Neural progenitor cell (in vitro differentiated cells): ENCODE results near the gene RPL26. TPM values are rescaled to one million over a fixed set of nuclear protein-coding genes. Genes with fewer than 3 reads are reported as not detected.

ENCODE experiments used
- DNase-seq: peaks from one replicate; pipeline ENCODE4 v3.0.0-alpha.2; 2016; ENCODE audit warnings: low spot score
- H2AFZ ChIP-seq: fragments of 200-600 bp; sonication (generic); replicated peaks from 2 replicates; pipeline ENCODE4 v1.6.1; 2016; ENCODE audit warnings: antibody characterized with exemption
- H3F3A ChIP-seq: fragments of 200-600 bp; sonication (generic); 2 replicates; pipeline ENCODE4 v1.6.1; 2016; ENCODE audit warnings: antibody characterized with exemption, low read depth
- H3K27ac ChIP-seq: fragments of 200-600 bp; sonication (generic); 2 replicates; pipeline ENCODE4 v1.5.1; 2016; ENCODE audit warnings: mild to moderate bottlenecking
- H3K27me3 ChIP-seq: fragments of 200-600 bp; sonication (generic); 2 replicates; pipeline ENCODE4 v1.6.1; 2016; ENCODE audit warnings: mild to moderate bottlenecking, moderate library complexity
- H3K36me3 ChIP-seq: fragments of 200-600 bp; sonication (generic); 2 replicates; pipeline ENCODE4 v1.5.1; 2016
- H3K4me1 ChIP-seq: fragments of 200-600 bp; sonication (generic); 2 replicates; pipeline ENCODE4 v1.6.1; 2016; ENCODE audit warnings: mixed run types
- H3K4me2 ChIP-seq: fragments of 200-600 bp; sonication (generic); 2 replicates; pipeline ENCODE4 v1.6.1; 2016
- H3K4me3 ChIP-seq: fragments of 200-600 bp; sonication (generic); 2 replicates; pipeline ENCODE4 v1.5.1; 2016
- H3K79me2 ChIP-seq: fragments of 200-600 bp; sonication (generic); 2 replicates; pipeline ENCODE4 v1.6.1; 2016; ENCODE audit warnings: low read depth
- H3K9ac ChIP-seq: fragments of 200-600 bp; sonication (generic); 2 replicates; pipeline ENCODE4 v1.6.1; 2016
- H3K9me3 ChIP-seq: fragments of 200-600 bp; sonication (generic); 2 replicates; pipeline ENCODE4 v1.5.1; 2016; ENCODE audit warnings: low read depth
- H4K20me1 ChIP-seq: fragments of 200-600 bp; sonication (generic); 2 replicates; pipeline ENCODE4 v1.6.1; 2016; ENCODE audit warnings: low read depth
- H3K27ac Mint-ChIP-seq: 3 replicates; pipeline ENCODE4 v1.8.0; 2021; ENCODE audit warnings: mixed read lengths
- H3K27me3 Mint-ChIP-seq: 2 replicates; pipeline ENCODE4 v1.8.0; 2022; ENCODE audit warnings: low read depth, mild to moderate bottlenecking, inconsistent platforms, moderate library complexity, mixed read lengths; ENCODE audit not compliant: insufficient read depth
- H3K36me3 Mint-ChIP-seq: 3 replicates; pipeline ENCODE4 v1.8.0; 2021; ENCODE audit warnings: mixed read lengths
- H3K4me1 Mint-ChIP-seq: 3 replicates; pipeline ENCODE4 v1.8.0; 2021; ENCODE audit warnings: mixed read lengths
- H3K4me3 Mint-ChIP-seq: 3 replicates; pipeline ENCODE4 v1.8.0; 2021; ENCODE audit warnings: mild to moderate bottlenecking, moderate library complexity, mixed read lengths
- H3K9me3 Mint-ChIP-seq: 3 replicates; pipeline ENCODE4 v1.8.0; 2020; ENCODE audit warnings: mixed read lengths
- CTCF ChIP-seq: fragments of 200-600 bp; sonication (generic); IDR thresholded peaks from 2 replicates; pipeline ENCODE4 v1.5.1; 2017; ENCODE audit warnings: antibody characterized with exemption, mild to moderate bottlenecking
- EZH2 ChIP-seq: fragments of 200-600 bp; sonication (generic); IDR thresholded peaks from 2 replicates; pipeline ENCODE4 v1.6.1; 2017; ENCODE audit warnings: antibody characterized with exemption, mild to moderate bottlenecking, moderate library complexity
- EZH2phosphoT487 ChIP-seq: fragments of 200-600 bp; sonication (generic); IDR thresholded peaks from 2 replicates; pipeline ENCODE4 v1.6.1; 2017; ENCODE audit warnings: antibody characterized with exemption
- total RNA-seq: library from RNA; depleted of rRNA; stranded (reverse); fragments of >200 nt; gene quantifications from 2 replicates; pipeline ENCODE4 v1.2.3, GENCODE V29; 2015; ENCODE audit warnings: low replicate concordance

The RPL26 gene
- total RNA-seq = 5,403 and 8,768 TPM in 2 replicates

GRCh38 chr17:8383143-8383822, at the start of gene RPL26:
Gene RPL26, minus strand, starts transcription at chr17:8383193. Its CDS starts 883 bp downstream, at chr17:8382310.
- Mint-ChIP-seq H3K9me3 (no peaks in the 10 kb centered on the region), H3K4me3 (peak within 1 kb of the TSS; percentile 100), H3K27ac (peak within 1 kb of the TSS; percentile 96), H3K27me3 (no peaks in the 10 kb centered on the region), H3K36me3 (peaks cover 17% of the 10 kb centered on the region), H3K4me1 (peaks cover 30% of the 10 kb centered on the region)
- H2AFZ ChIP-seq = peak within 1 kb of the TSS; percentile 91
- H3K27ac ChIP-seq = peak within 1 kb of the TSS; percentile 83
- no peaks in the 10 kb centered on the region for H3K9me3 ChIP-seq
- no peaks in the 10 kb centered on the region for H3K27me3 ChIP-seq
- peaks cover 46% of the 10 kb centered on the region for H4K20me1 ChIP-seq
- peaks cover 17% of the 10 kb centered on the region for H3K4me1 ChIP-seq
- peaks cover 55% of the 10 kb centered on the region for H3F3A ChIP-seq
- peak within 1 kb of the TSS; percentile 93 for H3K4me2 ChIP-seq
- DNase-seq = peak; percentile 100
- peaks cover 19% of the 10 kb centered on the region for H3K36me3 ChIP-seq
- TF ChIP-seq CTCF (peak; percentile 88), EZH2 (peak; percentile 24), EZH2phosphoT487 (peak; percentile 60)
- H3K79me2 ChIP-seq = peaks cover 55% of the 10 kb centered on the region
- H3K4me3 ChIP-seq = peak within 1 kb of the TSS; percentile 91
- peak within 1 kb of the TSS; percentile 99 for H3K9ac ChIP-seq

GRCh38 chr17:8430966-8431365, 48.0 kb upstream of the RPL26 start:
- Histone ChIP-seq H4K20me1 (no peaks in the 10 kb centered on the region), H3K36me3 (no peaks in the 10 kb centered on the region), H3K4me2 (no peak overlapping the region), H2AFZ (no peak overlapping the region), H3K9me3 (no peaks in the 10 kb centered on the region), H3K27me3 (no peaks in the 10 kb centered on the region), H3K9ac (no peak overlapping the region), H3K4me1 (no peaks in the 10 kb centered on the region), H3K4me3 (no peak overlapping the region), H3F3A (peaks cover 6% of the 10 kb centered on the region), H3K27ac (no peak overlapping the region), H3K79me2 (no peaks in the 10 kb centered on the region)
- no peak overlapping the region for H3K4me3 Mint-ChIP-seq
- peaks cover 11% of the 10 kb centered on the region for H3K4me1 Mint-ChIP-seq
- H3K9me3 Mint-ChIP-seq = no peaks in the 10 kb centered on the region
- no peak overlapping the region for H3K27ac Mint-ChIP-seq
- TF ChIP-seq EZH2phosphoT487 (no peak), CTCF (no peak), EZH2 (no peak)
- H3K36me3 Mint-ChIP-seq = no peaks in the 10 kb centered on the region
- peaks cover 2% of the 10 kb centered on the region for H3K27me3 Mint-ChIP-seq
- peak; percentile 20 for DNase-seq

GRCh38 chr17:8426802-8427201, 43.8 kb upstream of the RPL26 start:
- Mint-ChIP-seq H3K4me3 (no peak overlapping the region), H3K27ac (no peak overlapping the region), H3K36me3 (no peaks in the 10 kb centered on the region), H3K4me1 (peaks cover 22% of the 10 kb centered on the region), H3K27me3 (peaks cover 4% of the 10 kb centered on the region), H3K9me3 (no peaks in the 10 kb centered on the region)
- H3F3A ChIP-seq = no peaks in the 10 kb centered on the region
- H3K4me3 ChIP-seq = no peak overlapping the region
- no peak overlapping the region for H2AFZ ChIP-seq
- H3K4me2 ChIP-seq = no peak overlapping the region
- H4K20me1 ChIP-seq = no peaks in the 10 kb centered on the region
- DNase-seq = no peak
- H3K27ac ChIP-seq = no peak overlapping the region
- no peaks in the 10 kb centered on the region for H3K79me2 ChIP-seq
- no peaks in the 10 kb centered on the region for H3K27me3 ChIP-seq
- no peak overlapping the region for H3K9ac ChIP-seq
- TF ChIP-seq EZH2phosphoT487 (no peak), EZH2 (no peak), CTCF (no peak)
- no peaks in the 10 kb centered on the region for H3K9me3 ChIP-seq
- H3K36me3 ChIP-seq = no peaks in the 10 kb centered on the region
- no peaks in the 10 kb centered on the region for H3K4me1 ChIP-seq
